HPDE6-E6E7 (cell line): Measurements from ENCODE around the gene CLMN.

Experiments used
- DNase-seq: peaks from one replicate; pipeline ENCODE4 v3.0.0; 2011; ENCODE audit warnings: missing footprints; ENCODE audit errors: extremely low spot score

Gene CLMN

DNA sequence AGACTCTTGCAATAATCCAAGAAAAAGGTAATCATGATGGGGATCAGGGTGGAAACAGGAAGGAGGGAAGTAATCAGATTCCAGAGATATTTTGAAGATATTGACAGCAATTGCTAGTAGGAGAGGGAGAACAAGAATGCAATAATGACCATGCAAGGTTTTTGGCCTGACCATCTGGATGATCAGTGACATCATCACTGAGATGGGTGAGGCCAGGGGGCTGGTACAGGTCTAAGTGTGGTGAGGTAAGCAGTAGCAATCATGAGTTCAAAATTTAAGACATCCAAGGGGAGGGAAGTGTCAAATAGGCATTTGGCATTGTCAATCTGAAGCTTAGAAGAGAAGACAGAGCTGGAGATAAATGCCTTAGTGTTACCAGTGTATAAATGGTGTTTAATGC lies 24.8 kb upstream of the CLMN start:
- no peak for DNase-seq

GRCh38 chr14:95341564-95341963 lies 21.9 kb upstream of the CLMN start:
- DNase-seq = no peak

GRCh38 chr14:95341115-95341514 lies 21.4 kb upstream of the CLMN start:
- no peak for DNase-seq

DNA sequence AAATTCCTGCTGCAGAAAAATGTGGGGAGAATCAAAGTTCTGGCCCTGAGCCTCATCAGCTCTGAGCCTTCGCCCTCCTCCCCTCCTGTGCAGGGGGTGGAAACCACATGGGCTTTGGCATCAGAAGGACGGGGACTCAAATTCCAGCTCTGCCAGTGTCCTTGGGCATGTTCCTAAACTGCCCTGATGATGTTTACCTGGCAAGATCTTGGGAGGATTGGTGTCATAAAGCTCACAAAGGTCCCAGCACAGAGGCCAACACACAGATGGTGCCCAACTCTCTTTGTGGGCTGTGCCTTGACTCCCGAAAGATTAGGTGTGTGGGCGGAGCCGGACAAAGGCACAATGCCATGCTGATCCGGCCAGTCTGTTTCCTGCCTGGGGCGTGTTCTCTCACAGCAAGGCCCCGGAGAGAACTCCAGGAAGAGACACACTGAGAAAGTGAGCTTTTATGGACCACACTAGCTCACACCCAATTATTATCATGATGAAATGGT lies 20.5 kb upstream of the CLMN start:
- no peak for DNase-seq

GRCh38 chr14:95339301-95339865 lies 19.7 kb upstream of the CLMN start:
- no peak for DNase-seq

DNA sequence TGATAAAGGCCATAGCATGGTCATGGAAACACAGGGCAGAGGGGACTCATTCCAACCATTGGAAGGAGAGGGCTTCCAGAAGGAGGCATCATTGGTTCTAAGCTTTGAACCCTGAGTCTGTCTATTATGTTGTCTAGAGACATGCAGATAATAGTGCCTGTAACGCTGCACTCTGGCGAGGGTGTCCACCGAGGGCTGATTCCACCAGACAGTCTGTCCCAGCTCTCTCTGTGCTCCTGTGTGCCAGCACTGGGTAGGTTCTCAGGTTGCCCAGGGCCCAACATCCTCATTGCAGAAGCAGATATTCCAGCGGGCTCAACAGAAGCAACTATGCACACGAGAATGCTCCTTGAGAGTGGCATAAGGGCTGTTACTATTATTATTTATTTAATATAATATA lies 18.7 kb upstream of the CLMN start:
- no peak for DNase-seq

- DNase-seq = no peak
These were observed 17.4 kb upstream of the CLMN start for GRCh38 chr14:95337041-95337595.

GRCh38 chr14:95336192-95336760 lies 16.6 kb upstream of the CLMN start:
- no peak for DNase-seq

- no peak for DNase-seq
These were observed 15.4 kb upstream of the CLMN start for GRCh38 chr14:95335071-95335470.

DNA sequence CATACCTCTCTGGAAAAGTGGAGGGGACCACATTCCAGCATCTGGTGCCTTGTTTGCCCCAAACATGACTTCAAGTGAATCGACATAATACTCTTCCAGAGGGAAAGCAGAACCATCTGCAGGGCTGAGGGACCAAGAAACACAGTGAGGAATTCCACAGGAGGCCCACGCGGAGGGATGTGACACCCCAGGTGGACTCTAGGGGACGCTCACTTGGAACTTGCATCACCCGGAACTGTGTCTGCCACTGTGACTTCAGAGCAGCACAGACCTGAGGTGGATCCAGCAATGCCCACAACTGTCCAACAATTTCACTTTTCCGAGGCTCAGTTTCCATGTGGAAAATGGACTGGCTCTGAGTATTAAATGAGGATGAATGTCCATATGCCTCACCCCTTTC lies 14.3 kb upstream of the CLMN start:
- DNase-seq = no peak

DNA sequence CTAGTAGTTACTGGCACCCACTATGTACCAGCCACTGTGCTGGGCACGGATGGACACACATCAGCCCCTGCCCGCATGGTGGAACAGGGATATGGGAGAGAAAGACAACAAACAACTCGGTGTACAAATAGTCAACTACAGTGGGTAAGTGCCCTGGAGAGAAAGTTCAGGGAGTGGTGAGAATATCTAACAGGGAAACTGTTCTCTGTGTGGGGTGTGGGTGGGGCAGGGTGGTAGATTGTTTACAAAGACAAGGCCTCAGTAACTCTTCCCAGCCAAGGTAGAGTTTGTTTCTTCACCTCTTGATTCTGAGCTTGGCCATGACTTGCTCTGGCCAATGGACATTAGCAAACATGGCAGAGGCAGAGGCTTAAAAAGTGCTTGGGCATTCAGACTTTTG lies 12.9 kb upstream of the CLMN start:
- DNase-seq = no peak

DNA sequence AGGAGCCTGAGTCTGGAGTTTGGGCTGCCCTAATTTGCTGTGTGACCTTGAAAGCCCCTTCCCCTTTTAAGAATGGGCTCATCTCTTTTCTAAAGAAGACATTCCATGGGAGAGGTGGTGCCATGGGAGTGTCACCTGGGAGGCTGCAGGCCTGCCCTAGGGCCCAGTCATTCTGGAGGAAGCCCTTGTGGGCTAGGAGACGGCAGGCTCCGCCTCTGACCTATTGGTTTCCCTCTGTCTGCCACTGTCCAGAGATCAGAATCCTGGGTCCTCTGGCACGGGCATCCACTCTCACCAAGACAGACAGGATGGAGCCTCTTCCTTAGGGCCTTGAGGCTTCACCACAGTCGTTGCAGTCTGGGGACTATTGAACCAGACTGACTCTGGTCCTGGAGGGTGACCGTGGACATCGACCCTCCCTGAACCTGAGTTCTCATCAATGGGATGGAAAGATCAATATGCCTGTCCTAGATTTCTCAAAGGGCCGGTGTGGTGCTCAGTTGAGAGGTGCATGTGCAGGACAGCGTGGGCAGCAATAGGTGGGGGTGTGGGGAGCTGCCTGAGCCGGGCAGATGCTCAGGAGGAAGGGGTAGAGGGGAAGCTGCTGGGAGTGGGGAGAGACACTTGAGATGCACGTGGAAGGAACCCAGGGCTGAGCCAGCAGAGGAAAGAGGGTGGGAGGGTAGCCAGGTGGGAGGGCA lies 12.2 kb upstream of the CLMN start:
- no peak for DNase-seq

DNA sequence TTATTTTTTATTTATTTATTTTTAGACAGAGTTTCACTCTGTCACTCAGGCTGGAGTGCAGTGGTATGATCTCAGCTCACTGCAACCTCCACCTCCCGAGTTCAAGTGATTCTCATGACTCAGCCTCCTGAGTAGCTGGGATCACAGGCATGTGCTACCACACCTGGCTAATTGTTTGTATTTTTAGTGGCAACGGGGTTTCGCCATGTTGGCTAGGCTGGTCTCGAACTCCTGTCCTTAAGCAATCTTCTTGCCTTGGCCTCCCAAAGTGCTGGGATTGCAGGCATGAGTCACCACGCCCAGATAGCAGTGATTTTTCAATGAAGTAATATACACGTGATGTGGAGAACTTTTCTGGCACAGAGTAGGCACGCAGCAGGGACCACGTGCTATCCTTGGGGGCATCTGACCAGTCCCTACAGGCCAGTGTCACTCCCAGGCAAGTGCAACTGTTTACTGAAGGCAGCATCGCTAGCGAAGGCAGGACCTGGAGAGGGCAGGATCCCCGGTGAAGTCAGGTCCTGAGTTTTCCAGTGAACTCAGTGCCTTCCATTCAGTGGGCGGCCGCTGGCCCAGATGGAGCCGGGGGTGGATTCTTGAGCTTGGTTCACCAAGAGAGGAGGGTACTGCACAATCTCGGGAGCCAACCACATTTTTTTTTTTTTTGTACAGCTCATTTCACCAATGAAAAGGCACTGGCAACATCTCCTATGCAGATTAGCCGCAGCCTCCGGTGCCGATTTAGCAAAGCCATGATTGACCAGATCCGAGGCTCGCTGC lies 11.1 kb upstream of the CLMN start:
- DNase-seq = no peak

DNA sequence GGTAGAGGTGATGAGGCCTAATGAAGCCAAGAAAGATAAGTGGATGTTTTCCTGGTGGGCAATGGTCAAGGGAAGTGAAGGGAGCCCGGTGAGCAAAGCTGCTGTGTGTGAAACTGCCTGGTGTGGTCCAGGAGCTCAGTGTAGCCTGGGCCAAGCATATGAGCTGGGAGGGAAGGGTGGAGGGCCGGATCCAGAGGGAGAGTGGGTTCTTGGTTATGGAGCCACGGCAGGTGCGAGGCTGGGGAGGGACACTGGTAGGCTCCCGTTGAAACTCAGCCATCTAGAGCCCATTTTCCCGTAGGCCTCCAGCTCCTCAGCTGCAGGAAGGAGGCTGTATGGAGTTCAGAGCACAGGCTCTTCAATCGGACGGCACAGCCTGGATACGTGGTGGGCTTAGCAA lies 10.2 kb upstream of the CLMN start:
- DNase-seq = no peak

DNA sequence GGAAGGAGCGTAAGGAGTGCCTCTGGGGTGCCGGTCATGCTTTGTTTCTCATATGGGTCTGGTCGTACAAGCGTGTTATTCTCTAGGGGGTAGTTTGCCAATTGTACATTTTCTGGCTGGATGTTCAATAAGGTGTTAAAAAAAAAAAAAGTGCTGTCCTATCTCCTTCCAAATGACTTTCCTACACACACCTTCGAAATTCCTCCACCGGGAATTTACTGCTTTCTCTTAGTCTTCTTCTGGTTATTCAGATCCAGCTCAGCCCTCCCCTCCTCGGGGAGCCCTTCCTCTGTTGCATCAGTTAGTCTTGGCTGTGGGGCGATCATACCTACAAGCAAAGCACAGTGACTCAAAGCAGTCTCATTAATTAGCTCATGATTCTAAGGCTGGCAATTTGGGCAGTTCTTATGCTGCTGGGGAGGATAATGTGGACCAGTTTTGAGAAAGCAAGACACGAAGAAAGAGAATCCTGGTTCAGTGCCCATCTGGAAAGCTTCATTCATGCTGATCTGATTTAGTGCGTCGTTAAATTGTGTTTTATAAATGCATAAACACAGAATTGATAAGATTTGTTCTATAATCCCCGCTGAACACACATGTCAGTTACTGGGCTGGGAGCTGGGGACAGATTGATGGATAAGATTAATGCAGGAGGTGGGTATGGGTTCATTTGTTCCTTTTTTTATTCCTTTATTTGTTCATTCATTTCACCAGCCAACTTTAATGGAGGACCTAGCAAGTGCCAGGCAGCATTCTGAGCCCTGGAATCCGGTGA lies 9.2 kb upstream of the CLMN start:
- DNase-seq = no peak

DNA sequence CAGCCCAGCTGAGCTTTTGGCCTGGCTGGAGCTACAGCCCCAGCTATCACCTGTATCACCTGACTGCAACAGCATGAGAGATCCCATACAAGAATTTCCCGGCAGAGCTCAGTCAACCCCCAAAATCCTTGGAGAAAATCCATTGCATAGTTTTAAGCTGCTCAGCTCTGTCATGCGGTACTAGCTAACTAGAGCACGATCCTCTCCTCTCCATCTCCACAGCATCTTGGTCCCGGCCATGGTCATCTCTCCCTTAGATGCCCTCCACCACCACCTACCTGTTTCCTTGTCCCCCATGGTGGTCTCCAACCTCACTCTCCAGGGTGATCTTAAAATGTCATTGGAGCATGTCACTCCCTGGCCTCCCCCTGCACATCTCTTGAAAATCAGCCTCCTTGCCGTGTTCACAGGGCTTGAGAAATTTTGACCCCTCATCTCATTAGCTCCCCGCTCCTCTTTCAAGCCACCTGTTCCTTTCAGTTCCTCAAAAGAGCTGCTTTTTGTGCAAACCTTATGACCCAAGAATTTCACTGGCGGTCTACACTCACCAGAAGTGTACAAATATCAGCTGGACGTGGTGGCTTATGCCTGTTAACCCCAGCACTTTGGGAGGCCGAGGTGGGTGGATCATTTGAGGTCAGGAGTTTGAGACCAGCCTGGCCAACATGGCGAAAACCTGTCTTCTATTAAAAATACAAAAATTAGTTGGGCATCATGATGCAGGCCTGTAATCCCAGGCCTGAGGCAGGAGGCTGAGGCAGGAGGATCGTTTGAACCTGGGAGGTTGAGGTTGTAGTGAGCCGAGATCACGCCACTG lies 8.1 kb upstream of the CLMN start:
- no peak for DNase-seq

DNA sequence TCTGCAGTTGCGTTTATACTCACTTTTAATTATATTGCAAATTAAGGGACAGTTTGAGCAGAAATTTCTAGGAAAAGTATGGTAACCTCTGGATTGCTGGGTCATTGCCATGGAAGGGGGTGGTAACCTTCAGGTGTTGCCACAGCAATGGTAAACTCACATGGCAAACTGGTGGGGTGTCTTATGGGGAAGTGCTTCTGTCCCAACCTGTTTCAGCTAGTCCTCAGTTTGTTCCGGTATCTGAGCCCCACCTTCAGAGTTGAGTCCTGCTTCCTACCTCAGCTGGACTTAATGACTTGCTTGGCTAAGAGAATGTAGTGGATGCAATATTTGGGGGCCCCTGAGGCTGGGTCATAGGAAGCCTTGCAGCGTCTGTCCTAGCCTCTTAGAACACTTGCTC lies 7.3 kb upstream of the CLMN start:
- DNase-seq = no peak

GRCh38 chr14:95323917-95324316 lies 4.2 kb upstream of the CLMN start:
- DNase-seq = no peak

DNA sequence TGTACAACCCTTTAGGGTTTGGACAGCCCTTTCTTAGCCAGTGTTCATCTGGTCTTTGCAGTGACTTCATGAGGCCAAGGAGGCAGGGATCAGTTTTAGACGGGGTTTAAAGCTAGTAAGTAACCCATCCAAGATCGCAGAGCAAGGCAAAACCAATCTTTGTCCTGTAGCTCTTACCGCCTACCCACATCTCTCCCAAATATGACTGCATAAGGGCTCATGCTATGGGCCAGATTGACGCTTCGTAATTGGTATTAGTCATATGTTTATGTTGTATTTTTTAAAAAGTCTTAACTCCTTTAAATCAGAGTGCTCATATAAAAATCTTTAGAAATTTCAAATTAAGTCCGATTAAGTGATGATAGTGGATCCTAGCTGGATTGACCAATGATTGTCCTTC lies 3.7 kb upstream of the CLMN start:
- DNase-seq = no peak

- DNase-seq = no peak
These were observed 2.9 kb upstream of the CLMN start for GRCh38 chr14:95322651-95323050.
